GM12878 (cell line): ENCODE data around the gene CPLX4.

Source experiments
- CTCF ChIP-seq, 3 experiments: IDR thresholded peaks in 2 of 3; conservative IDR thresholded peaks in 1 of 3; 2 replicates each; pipeline ENCODE4 v1.5.1; 2011; ENCODE audit warnings: low read depth in 3 of 3, low read length in 3 of 3, mild to moderate bottlenecking in 3 of 3, control low read depth in 2 of 3, moderate library complexity in 2 of 3, inconsistent platforms in 1 of 3, mixed read lengths in 1 of 3; ENCODE audit not compliant: control insufficient read depth in 2 of 3, insufficient read depth in 1 of 3; ENCODE audit errors: extremely low read depth in 1 of 3
- GATAD2B ChIP-seq: fragments of 450-650 bp; conservative IDR thresholded peaks from 2 replicates; pipeline ENCODE4 v1.6.1; 2017; ENCODE audit warnings: low read depth, mild to moderate bottlenecking, moderate library complexity
- SREBF2 ChIP-seq: IDR thresholded peaks from 2 replicates; pipeline ENCODE4 v1.6.1; 2012; ENCODE audit warnings: mild to moderate bottlenecking, low read length
- TCF12 ChIP-seq: IDR thresholded peaks from 2 replicates; pipeline ENCODE4 v1.6.1; 2011; ENCODE audit warnings: low read depth, mild to moderate bottlenecking, low read length

GRCh38 chr18:59352250-59352855 is 33.9 kb upstream of the CPLX4 start:
- TF ChIP-seq TCF12 = no peak
- no peak for TF ChIP-seq GATAD2B
- no peak for TF ChIP-seq SREBF2
- TF ChIP-seq CTCF (IDR thresholded peaks at IDR 0.05 in 2 of 3, conservative IDR thresholded peaks at IDR 0.05 in 1 of 3; ENCODE audit: control insufficient read depth in 2 of 3, extremely low read depth in 1 of 3, insufficient read depth in 1 of 3, low read depth in 3 of 3, low read length in 3 of 3) = no peak
